ENCODE data around the gene TPSD1.

Gene TPSD1

DNA sequence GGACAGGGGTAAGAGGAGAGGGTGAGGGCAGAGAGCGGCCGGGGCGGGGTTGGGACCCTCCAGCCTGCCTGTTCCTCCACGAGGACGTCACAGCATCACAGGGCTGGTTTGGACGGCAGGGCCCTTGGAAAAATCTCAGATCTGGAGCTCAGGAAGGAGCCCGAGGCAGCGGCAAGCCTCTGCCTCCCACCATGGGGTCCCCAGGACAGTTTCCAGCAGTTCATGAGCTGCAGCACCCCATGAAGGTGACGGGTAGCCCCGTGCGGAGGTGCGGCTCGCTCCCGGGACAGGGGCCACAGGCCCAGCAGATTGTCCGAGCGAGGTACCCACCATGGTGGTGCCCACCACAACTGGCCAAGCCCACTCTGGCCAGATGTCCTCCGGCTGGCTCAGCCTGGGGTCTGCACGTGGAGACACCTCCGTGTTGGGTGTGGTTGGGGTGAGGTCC, 21.3 kb downstream of the TPSD1 start:
- TF ChIP-seq, protein P1, sequence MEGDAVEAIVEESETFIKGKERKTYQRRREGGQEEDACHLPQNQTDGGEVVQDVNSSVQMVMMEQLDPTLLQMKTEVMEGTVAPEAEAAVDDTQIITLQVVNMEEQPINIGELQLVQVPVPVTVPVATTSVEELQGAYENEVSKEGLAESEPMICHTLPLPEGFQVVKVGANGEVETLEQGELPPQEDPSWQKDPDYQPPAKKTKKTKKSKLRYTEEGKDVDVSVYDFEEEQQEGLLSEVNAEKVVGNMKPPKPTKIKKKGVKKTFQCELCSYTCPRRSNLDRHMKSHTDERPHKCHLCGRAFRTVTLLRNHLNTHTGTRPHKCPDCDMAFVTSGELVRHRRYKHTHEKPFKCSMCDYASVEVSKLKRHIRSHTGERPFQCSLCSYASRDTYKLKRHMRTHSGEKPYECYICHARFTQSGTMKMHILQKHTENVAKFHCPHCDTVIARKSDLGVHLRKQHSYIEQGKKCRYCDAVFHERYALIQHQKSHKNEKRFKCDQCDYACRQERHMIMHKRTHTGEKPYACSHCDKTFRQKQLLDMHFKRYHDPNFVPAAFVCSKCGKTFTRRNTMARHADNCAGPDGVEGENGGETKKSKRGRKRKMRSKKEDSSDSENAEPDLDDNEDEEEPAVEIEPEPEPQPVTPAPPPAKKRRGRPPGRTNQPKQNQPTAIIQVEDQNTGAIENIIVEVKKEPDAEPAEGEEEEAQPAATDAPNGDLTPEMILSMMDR (IDR thresholded peaks at IDR 0.05; ENCODE audit: control insufficient read depth, insufficient read depth, low read depth, low read length, missing control alignments) = no peak
- no peak for DNase-seq (ENCODE audit: low read depth)
- no peak overlapping the region for H3K4me3 ChIP-seq (ENCODE audit: control insufficient read depth, low read depth, low read length)

DNA sequence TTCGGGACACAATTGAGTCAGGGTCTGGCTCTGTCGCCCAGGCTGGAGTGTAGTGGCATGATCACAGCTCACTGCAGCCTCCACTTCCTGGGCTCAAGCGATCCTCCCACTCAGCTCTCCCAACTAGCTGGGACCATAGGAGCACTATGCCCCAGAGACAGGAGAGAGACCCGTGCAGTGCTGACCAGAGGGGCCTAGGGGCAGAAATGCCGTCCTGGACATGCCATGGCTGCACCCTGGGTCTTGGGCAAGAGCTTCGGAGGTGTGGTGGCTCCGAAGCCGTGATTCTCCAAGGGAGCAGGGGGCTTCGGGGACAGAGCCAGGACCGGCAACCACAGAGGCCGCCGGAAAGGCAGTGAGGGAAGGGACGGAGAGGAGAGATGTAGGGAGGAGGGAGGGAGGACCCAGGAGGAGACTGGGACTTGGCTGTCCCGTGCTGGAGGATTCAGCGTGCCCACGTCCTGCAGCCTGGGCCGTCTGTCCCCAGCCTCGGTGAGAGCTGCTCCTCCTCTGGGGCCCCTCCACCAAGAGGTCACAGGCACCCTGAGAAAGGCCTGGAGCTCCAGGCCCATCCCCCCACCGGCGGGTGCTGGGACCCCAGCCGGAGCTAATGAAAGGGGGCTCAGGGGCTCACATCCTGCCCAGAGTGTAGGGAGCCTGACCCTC, 21.9 kb downstream of the TPSD1 start:
- no peak for DNase-seq (ENCODE audit: low read depth)
- TF ChIP-seq, protein P1 (IDR thresholded peaks at IDR 0.05; ENCODE audit: control insufficient read depth, insufficient read depth, low read depth, low read length, missing control alignments) = no peak
- no peak overlapping the region for H3K4me3 ChIP-seq (ENCODE audit: control insufficient read depth, low read depth, low read length)

DNA sequence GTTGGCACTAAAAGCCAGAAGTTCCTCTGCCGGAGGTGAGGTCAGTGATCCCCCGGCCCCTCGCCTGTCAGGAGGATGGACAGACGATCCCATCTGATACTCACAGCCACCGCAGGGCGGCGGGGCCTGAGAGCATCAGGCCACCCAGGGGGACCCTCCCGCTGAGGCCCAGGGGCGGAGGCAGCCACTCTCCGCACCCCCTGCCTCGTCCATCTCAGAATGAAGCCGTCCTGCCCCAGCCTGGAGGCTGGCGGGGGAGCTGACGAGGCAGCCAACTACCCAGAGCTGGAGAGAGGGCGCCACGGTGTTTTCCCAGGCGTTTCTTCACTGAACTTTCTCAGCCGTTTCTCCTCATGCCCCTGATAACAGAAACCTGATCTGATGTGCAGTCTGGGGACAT, 22.6 kb downstream of the TPSD1 start:
- no peak for DNase-seq (ENCODE audit: low read depth)
- TF ChIP-seq, protein P1 (IDR thresholded peaks at IDR 0.05; ENCODE audit: control insufficient read depth, insufficient read depth, low read depth, low read length, missing control alignments) = no peak

DNA sequence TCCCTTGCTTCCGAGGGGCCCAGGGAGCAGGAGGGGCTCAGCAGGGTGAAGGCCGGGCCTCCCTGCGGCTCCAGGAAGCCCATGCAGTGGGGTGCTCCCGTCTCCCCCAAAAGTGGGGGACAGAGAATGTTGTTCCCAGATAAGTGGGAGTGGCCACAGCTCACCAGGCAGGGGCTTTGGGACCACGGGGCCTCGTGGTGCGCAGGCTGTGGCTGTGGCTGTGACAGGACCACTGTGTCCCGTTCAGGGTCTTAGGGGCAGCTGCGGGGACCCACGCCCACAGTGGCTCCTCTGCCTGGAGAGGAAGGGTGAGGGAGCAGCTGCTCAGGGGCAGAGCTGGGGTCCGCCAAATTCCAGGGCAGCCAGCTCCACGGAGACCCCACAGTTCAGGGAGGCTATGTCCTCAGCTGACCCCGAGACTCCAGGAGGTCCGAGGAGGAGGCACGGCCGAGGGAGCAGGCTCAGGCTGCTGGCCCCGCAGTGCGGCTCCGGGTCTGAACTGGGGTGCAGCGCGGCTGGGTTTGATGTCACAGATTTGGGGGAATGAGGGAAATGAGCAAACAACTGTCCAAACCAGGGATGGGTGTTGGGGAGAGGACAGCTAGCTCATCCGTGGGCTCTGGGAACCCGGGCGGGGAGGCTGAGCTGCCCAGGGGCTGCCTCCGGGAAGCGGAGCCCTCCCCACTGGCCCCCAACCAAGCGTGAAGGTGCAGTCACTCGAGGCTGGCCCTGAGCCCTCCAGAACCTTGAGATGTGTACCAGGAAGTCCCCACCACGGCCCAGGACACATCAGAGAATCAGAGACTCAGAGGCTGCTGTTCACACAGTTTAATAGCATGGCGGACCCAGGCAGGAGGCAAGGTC, 23.4 kb downstream of the TPSD1 start:
- H3K4me3 ChIP-seq (ENCODE audit: control insufficient read depth, low read depth, low read length) = no peak overlapping the region
- TF ChIP-seq, protein P1 (IDR thresholded peaks at IDR 0.05; ENCODE audit: control insufficient read depth, insufficient read depth, low read depth, low read length, missing control alignments) = no peak
- DNase-seq (ENCODE audit: low read depth) = no peak

More for the DNA sequence above, 22.6 kb downstream of the TPSD1 start:
- no peak overlapping the region for H3K4me3 ChIP-seq (ENCODE audit: control insufficient read depth, low read depth, low read length)

DNA sequence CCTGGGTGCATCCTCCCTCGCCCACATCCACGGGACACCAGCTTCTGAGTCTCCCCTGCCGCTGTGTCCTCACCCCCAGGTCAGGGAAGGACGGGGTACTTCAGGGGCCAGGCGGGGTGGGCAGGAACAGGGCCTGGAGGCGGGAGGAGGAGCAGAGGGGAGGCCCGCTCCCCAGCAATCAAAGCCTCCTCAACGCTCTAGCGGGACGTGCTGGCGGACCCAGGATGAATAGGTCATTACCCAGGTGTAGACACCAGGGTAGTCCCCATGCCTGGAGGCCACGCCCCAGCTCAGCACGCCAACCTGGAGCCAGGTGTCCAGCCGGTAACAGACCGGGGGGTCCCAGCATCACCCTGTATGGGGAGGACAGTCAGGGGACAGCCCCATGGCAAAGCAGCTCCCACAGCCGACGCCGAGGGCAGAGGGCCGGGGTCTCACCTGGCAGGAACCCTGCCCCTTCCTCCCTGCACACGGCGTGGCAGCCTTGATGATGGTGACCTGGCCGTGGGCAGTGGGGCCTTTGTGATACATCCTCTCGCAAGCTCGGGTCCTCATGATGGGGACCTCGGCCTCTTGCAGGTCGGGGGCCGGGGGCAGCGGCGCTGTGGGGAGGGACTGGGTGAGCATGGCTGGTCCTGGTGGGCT, 24.2 kb downstream of the TPSD1 start:
- no peak overlapping the region for H3K4me3 ChIP-seq (ENCODE audit: control insufficient read depth, low read depth, low read length)
- DNase-seq (ENCODE audit: low read depth) = no peak
- TF ChIP-seq, protein P1 (IDR thresholded peaks at IDR 0.05; ENCODE audit: control insufficient read depth, insufficient read depth, low read depth, low read length, missing control alignments) = no peak

DNA sequence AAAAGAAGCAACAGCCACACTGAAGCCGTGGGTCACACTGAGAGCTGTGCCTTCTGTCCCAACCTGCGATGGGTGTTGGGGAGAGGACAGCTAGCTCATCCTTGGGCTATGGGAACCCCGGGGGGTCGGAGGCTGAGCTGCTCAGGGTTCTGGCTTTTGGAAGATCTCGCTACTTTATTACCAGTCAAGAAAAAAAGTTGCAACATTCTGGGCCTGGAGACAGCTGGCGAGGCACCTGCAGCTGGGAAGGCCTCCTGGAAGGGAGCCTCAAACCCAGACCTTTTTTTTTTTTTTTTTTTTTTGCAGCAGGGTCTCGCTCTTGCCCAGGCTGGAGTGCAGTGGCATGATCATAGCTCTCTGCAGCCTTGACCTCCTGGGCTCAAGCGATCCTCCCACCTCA, 24.9 kb downstream of the TPSD1 start:
- no peak for DNase-seq (ENCODE audit: low read depth)
- H3K4me3 ChIP-seq (ENCODE audit: control insufficient read depth, low read depth, low read length) = no peak overlapping the region
- TF ChIP-seq, protein P1 (IDR thresholded peaks at IDR 0.05; ENCODE audit: control insufficient read depth, insufficient read depth, low read depth, low read length, missing control alignments) = no peak
